ENCODE measurements around the gene SPOP.

Gene SPOP

GRCh38 chr17:49585422-49586027 lies 92.4 kb downstream of the SPOP start:
- DNase-seq (ENCODE audit: low read depth in 2 of 2) = no peak

GRCh38 chr17:49583889-49584288 lies 94.0 kb downstream of the SPOP start:
- DNase-seq (ENCODE audit: low read depth in 2 of 2) = no peak

DNA sequence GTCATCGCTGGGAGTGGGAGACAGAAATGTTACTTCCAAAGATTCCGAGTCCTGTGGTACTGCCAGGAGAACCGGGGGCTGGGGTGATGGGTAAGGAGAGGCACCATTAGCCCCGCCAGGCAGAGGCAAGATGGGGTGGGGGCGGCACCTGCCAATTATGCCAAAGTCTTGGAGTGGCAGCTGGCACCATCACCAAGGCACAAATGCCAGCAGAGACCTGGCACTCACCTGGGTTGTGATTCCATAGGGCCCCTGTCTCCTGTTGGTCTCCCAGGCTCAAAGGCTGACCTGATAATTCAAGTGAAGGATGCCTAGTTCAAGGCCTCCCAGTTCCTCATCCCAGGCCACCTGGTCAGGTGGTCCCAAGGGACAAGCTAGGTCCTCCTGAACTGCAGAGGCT lies 94.7 kb downstream of the SPOP start:
- DNase-seq (ENCODE audit: low read depth in 2 of 2) = no peak

DNA sequence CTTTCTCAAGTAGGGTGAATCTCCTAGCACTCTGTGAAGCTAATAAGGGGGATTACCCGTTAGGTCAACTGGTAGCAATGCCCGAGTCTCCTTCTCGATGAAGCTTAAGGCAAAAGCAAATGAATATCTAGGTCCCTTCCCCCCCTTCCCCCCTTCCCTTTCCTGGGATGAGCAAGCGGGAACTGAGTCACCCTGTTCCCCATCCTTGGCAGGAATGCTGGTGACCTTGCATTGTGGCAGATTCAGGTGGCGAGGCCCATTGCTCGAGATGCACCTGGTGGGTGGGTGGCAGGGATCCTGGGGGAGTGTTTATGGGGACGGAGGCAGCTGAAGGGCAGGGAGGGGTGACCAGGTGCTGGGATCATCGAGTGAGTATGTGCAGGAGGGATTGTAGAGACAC lies 95.1 kb downstream of the SPOP start:
- DNase-seq (ENCODE audit: low read depth in 2 of 2) = no peak

DNA sequence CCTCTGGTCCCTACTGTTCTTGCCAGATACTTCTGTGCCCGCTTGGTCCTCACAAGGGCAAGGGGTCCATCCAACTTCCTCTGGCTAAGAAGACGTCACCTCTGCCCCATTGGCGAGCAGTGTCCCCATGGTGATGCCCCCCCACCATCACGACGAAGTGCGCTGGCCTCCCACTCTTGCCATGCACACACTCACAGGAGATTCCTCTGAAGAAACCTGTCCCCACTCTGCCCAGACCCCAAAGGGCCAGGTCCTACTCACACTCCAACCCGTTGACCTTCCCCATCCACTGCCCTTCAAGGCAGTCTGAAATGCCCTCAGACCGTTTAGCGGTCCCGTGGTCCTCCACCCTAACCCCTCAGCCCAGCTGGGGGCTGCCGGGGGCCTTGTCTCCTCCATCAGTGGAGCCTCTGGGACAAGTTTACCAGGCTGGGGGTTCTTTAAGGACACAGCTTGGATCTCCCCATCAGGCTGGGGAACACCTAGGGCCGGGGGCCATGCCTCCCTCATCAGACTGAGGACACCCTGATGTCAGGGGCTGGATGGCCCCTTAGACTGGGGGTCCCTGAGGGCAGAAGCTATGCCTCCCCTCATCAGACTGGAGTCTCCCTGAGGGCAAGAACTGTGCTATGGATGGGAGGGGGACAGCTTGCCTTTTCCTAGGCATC lies 95.7 kb downstream of the SPOP start:
- DNase-seq (ENCODE audit: low read depth in 2 of 2) = no peak

GRCh38 chr17:49581648-49581998 lies 96.3 kb downstream of the SPOP start:
- DNase-seq (ENCODE audit: low read depth in 2 of 2) = no peak

DNA sequence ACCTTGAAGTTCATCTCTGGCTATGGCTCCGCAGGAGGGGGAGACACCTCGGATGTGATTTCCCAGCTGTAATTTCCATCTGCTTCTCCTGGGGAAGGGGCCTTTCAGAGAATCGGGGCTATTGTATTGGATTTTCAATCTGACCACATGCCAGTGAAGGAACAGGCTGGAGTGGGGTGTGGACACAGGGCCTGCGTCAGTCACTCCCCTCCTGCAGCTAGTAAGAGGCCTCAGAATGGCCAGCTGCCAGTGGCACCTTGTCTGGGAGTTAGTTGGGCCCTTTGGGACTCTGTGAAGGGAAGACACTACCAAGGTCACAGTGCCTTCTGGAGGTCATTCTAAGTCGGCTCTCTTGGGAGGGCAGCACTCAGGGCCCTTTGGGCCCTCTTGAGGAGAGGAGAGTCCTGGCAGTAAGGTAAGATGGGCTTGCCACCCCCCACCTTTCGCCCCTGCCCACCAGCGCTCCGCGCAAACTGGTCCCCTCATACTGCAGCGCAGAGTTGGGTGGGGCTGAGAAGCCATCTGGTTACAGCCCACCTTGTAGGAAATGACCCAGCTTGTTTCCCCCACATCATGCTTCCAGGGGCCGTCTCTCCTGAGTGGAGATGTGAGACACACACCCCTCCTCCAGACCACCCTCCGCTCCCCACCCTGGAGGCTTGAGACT lies 96.8 kb downstream of the SPOP start:
- DNase-seq (ENCODE audit: low read depth in 2 of 2) = no peak

- no peak for DNase-seq (ENCODE audit: low read depth in 2 of 2)
These were observed 97.7 kb downstream of the SPOP start for GRCh38 chr17:49580055-49580721.

GRCh38 chr17:49579522-49579921 lies 98.4 kb downstream of the SPOP start:
- no peak for DNase-seq (ENCODE audit: low read depth in 2 of 2)

- DNase-seq (ENCODE audit: low read depth in 2 of 2) = no peak
These were observed 98.9 kb downstream of the SPOP start for GRCh38 chr17:49578952-49579500.

GRCh38 chr17:49578414-49578813 lies 99.5 kb downstream of the SPOP start:
- DNase-seq (ENCODE audit: low read depth in 2 of 2) = no peak

DNA sequence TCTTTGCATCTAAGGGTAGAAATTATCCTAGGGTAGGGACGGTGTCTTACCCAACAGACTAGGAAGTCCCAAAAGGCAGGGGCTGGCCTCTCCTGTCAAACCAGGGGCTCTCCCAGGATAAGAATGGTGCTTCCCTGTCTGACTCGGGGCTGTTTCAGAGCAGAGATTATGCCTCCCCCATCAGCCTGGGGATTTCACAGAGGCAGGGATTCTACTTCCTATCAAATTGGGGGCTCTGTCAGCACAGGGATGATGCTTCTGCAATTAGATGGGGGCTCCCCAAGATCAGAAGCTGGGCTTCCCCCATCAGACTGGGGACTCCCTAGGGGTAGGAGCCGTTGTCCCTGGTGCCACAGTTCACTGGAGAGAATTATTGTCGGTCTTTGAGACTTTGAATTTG lies 99.9 kb downstream of the SPOP start:
- no peak for DNase-seq (ENCODE audit: low read depth in 2 of 2)

GRCh38 chr17:49577650-49577934 lies 100.3 kb downstream of the SPOP start:
- DNase-seq (ENCODE audit: low read depth in 2 of 2) = no peak

DNA sequence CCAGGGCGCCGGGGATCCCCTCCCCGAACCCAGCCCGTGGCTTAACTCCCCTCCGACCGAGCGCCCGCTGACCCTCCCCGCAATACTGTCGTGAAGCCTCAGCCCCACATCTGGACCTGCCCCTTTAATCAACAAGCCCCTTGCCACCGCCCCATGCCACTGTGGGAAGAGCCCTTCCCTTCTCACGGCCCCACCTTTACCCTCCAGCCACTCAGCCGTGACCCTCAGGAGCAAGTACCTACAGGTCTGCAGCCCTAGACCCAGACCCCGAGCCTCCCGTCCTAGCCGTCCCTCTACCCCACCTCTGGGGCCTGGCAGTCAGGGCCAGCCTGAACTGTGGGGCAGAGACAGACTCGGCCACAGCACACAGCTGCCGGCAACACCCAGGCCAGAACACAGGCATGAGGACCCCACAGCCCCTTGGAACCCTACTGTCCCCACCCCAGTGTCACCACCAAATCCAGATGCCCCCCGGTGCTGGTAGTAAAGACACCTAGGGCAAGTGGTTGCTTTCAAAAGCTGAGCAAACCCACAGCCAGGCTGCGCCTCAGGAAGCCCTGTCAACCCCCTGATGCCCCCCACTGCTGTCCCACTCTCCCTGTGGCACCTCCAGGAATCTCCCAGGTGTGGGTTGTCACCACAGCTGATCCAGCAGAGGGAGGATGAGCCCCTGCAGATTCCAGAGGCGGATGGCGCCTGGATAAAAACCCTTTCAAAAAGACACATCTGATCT lies 100.8 kb downstream of the SPOP start:
- DNase-seq (ENCODE audit: low read depth in 2 of 2) = no peak

DNA sequence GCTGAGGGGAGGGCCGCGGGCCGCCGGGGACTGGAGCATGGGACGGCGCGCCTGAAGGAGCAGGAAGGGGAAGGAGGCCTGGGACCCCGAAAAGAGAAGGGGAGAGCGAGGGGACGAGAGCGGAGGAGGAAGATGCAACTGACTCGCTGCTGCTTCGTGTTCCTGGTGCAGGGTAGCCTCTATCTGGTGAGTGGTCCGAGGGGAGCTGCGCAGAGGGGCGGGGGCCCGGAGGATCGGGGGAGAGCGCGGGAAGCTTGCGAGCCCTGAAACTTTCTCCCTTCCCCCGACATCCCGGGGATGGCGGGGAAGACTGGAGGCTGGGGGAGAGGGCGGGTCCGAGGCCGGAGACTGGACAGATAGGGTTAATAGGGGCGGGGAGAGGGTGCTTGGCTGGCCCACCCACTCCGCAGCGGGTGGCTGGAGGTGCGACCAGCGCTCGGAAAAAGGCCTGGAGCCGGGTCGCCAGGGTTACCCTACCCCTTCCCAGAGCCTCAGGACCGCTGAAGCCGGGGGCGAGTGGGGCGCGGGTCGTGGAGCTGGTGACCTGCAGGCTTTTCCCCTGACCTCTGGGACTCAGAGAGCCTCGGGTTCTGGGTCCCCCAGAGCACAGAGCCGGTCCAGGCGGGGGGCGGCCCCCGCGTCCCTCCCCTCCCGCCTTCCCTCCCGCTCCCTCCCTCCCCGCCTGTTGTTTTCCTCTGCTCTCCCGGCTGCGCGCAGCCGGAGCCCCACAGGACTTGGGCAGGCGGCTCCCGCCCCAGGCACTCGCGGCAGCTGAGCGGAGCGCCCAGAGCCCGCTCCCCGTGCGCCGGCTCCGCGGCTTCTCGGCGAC lies 101.6 kb downstream of the SPOP start:
- DNase-seq (ENCODE audit: low read depth in 2 of 2) = no peak

- peak in 1 of 2 donors; percentile 38 for DNase-seq (ENCODE audit: low read depth in 2 of 2)
These were observed 102.2 kb downstream of the SPOP start, which contains the start of gene NXPH3 for GRCh38 chr17:49575679-49576087. NXPH3 (plus strand) TSS chr17:49575871; CDS start chr17:49576220, 349 bp downstream.

GRCh38 chr17:49574945-49575678 lies 102.8 kb downstream of the SPOP start:
- DNase-seq (ENCODE audit: low read depth in 2 of 2) = no peak

GRCh38 chr17:49574323-49574781 lies 103.5 kb downstream of the SPOP start:
- DNase-seq (ENCODE audit: low read depth in 2 of 2) = no peak

DNA sequence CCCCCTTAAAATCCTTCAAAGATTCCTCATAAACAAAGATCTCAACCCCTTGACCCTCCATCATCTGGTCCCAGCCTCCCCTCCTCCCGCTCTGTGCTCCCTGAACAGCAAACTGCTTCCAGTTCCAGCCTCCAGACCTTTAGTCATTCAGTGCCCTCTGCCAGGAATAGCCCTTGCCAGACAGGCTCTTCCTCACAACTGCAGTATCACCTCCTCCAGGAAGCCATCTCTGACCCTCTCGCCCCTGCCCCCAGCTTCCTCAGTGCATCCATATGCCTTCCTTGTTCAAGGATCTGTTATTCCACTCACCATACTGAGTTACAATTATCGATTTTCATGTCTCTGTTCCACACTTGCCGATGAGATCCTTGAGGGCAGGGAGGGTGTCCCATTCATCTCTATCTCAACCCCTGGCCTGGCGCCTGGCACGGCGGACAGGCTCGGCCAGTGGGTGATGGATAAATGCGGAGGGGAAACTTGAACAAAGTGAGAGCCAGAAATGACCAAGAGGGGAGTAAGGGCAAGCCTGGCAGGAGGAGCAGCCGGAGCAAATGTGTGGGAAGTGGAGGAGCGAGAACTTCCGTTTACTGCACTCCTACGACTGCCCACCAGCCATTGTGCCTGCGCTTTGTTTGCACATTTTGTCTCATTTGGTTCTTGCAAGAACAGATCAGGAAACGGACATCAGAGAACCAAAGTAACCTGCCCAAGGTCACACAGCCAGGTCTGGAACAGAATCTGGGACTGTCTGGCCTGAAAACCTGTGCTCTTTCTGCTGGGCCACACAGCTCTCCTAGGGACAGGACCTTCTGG lies 104.2 kb downstream of the SPOP start:
- no peak for DNase-seq (ENCODE audit: low read depth in 2 of 2)
